ENCODE measurements around the gene SKI. TPM values are rescaled to one million over a fixed set of nuclear protein-coding genes. Genes with fewer than 3 reads are reported as not detected.

SKI gene
- total RNA-seq, 1 experiment from 2014 or later, result 38.2 TPM

DNA sequence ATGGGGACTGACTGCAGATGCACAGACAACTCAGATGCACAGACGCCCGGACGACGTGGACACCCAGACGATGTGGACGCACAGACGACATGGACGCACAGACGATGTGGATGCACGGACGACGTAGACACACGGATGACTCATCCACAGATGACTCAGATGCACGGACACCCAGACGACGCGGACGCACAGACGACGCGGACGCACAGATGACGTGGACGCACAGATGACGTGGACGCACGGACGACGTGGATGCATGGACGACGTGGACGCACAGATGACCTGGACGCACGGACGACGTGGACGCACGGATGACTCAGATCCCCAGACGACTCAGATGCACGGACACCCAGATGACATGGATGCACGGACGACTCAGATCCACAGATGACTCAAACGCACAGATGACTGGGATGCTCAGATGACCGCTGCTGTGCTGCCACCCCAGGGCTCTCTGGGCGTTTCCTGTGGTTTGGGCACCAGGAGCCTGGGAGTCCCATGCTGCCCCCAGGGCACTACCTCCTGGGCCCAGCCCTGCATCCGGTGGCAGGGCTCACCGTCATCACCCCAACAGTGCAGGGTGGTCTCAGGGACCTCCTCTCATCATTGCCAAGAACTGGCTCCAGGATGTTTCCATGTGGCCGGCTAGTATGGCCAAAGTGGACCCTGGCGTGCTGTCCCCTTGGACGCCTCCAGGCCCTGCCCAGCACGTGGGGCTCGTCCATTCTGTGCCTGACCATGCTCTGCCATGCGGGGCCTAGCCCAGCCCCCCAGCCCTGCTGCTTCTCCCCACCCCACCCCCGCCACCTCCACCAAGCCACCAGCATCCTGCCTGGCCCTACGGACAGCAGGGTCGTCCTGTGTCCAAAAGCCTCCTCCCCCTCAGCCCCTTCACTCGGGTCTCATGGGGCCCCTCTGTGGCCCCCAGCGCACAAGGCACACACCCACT is 47.5 kb upstream of the SKI start:
- Mint-ChIP-seq H3K4me3 (ENCODE audit: unreplicated experiment) (no peak overlapping the region), H3K36me3 (ENCODE audit: insufficient read depth, unreplicated experiment) (peaks cover 40% of the 10 kb centered on the region), H3K9me3 (ENCODE audit: unreplicated experiment) (no peaks in the 10 kb centered on the region), H3K27me3 (ENCODE audit: insufficient read depth, unreplicated experiment) (no peaks in the 10 kb centered on the region), H3K4me1 (ENCODE audit: low read depth, unreplicated experiment) (no peaks in the 10 kb centered on the region), H3K27ac (ENCODE audit: unreplicated experiment) (no peak overlapping the region)
- no peak overlapping the region for H3K4me3 ChIP-seq (ENCODE audit: low read depth, low read length)
- H3K27me3 ChIP-seq (replicated peaks; ENCODE audit: control insufficient read depth, insufficient read depth, low read length), result no peaks in the 10 kb centered on the region
- no TSS peak for BruUV-seq (replicated peaks)
- ChIA-PET CTCF (no interaction called here), POLR2A (no interaction called here)
- TF ChIP-seq, protein P1, sequence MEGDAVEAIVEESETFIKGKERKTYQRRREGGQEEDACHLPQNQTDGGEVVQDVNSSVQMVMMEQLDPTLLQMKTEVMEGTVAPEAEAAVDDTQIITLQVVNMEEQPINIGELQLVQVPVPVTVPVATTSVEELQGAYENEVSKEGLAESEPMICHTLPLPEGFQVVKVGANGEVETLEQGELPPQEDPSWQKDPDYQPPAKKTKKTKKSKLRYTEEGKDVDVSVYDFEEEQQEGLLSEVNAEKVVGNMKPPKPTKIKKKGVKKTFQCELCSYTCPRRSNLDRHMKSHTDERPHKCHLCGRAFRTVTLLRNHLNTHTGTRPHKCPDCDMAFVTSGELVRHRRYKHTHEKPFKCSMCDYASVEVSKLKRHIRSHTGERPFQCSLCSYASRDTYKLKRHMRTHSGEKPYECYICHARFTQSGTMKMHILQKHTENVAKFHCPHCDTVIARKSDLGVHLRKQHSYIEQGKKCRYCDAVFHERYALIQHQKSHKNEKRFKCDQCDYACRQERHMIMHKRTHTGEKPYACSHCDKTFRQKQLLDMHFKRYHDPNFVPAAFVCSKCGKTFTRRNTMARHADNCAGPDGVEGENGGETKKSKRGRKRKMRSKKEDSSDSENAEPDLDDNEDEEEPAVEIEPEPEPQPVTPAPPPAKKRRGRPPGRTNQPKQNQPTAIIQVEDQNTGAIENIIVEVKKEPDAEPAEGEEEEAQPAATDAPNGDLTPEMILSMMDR (IDR thresholded peaks at IDR 0.05; ENCODE audit: insufficient read depth in 1 of 2, low read depth in 1 of 2, low read length in 1 of 2, severe bottlenecking in 1 of 2, unreplicated experiment in 1 of 2), result no peak
- no peak for DNase-seq
- H3K9me3 ChIP-seq, result no peaks in the 10 kb centered on the region
- no peaks in the 10 kb centered on the region for H3K4me1 ChIP-seq
- no peaks in the 10 kb centered on the region for H3K36me3 ChIP-seq (ENCODE audit: control insufficient read depth, insufficient read depth, low read length)
- intact Hi-C loops (cut with micrococcal nuclease; ENCODE audit: unreplicated experiment), result no loop called here

DNA sequence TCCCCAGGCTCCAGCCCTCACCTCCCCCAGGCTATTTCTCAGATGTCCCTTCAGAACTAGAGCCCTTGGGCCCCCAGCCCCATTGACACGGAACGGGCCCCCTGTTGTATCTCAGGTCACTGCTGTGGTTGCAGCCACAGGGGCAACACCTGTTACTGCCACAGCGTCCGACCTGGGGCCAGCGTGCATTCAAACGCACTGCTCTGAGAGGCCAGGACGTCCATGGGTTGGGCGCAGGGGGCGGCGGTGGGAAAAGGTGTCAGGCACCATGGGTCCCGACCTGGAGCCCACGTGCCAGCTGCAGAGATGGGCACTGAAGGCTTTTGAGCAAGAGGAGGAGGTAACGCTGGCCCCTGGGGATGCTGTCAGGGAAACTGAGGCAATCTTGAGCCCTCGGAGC is 46.8 kb upstream of the SKI start:
- no peaks in the 10 kb centered on the region for H3K4me1 Mint-ChIP-seq (ENCODE audit: low read depth, unreplicated experiment)
- ChIA-PET POLR2A (no interaction called here), CTCF (no interaction called here)
- H3K36me3 ChIP-seq (ENCODE audit: control insufficient read depth, insufficient read depth, low read length), result no peaks in the 10 kb centered on the region
- H3K4me1 ChIP-seq, result no peaks in the 10 kb centered on the region
- no peak for DNase-seq
- no TSS peak for BruUV-seq (replicated peaks)
- H3K27ac Mint-ChIP-seq (ENCODE audit: unreplicated experiment), result no peak overlapping the region
- H3K9me3 ChIP-seq, result no peaks in the 10 kb centered on the region
- no peaks in the 10 kb centered on the region for H3K27me3 ChIP-seq (replicated peaks; ENCODE audit: control insufficient read depth, insufficient read depth, low read length)
- TF ChIP-seq, protein P1 (IDR thresholded peaks at IDR 0.05; ENCODE audit: insufficient read depth in 1 of 2, low read depth in 1 of 2, low read length in 1 of 2, severe bottlenecking in 1 of 2, unreplicated experiment in 1 of 2), result no peak
- H3K9me3 Mint-ChIP-seq (ENCODE audit: unreplicated experiment), result no peaks in the 10 kb centered on the region
- H3K4me3 ChIP-seq (ENCODE audit: low read depth, low read length), result no peak overlapping the region
- H3K4me3 Mint-ChIP-seq (ENCODE audit: unreplicated experiment), result no peak overlapping the region
- no peaks in the 10 kb centered on the region for H3K27me3 Mint-ChIP-seq (ENCODE audit: insufficient read depth, unreplicated experiment)
- peaks cover 46% of the 10 kb centered on the region for H3K36me3 Mint-ChIP-seq (ENCODE audit: insufficient read depth, unreplicated experiment)
- intact Hi-C loops (cut with micrococcal nuclease; ENCODE audit: unreplicated experiment), result no loop called here

DNA sequence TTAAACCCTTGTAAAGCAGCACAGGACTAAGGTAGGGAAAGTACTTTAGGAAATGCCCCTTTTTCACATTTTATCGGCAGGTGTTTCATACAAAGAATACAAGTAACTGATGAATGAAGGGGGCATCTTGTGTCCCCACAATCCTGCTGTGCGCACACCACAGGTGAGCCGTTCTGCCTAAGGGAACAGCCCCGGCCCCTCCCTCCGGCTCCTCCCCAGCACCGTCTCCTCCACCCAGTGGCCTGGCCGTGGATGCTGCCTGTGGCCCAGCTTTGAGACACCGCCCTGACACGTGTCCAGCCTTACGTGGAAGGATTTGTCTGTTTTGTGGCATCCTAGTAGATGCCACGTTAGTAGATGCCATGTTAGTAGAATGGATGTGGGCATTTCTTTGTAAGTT is 46.4 kb upstream of the SKI start:
- no peaks in the 10 kb centered on the region for H3K27me3 Mint-ChIP-seq (ENCODE audit: insufficient read depth, unreplicated experiment)
- TF ChIP-seq, protein P1 (IDR thresholded peaks at IDR 0.05; ENCODE audit: insufficient read depth in 1 of 2, low read depth in 1 of 2, low read length in 1 of 2, severe bottlenecking in 1 of 2, unreplicated experiment in 1 of 2), result no peak
- POLR2A ChIA-PET, result no interaction called here

More for the DNA sequence above, 46.4 kb upstream of the SKI start:
- Histone ChIP-seq H3K9me3 (no peaks in the 10 kb centered on the region), H3K4me3 (ENCODE audit: low read depth, low read length) (no peak overlapping the region), H3K27me3 (replicated peaks; ENCODE audit: control insufficient read depth, insufficient read depth, low read length) (no peaks in the 10 kb centered on the region), H3K36me3 (ENCODE audit: control insufficient read depth, insufficient read depth, low read length) (no peaks in the 10 kb centered on the region), H3K4me1 (no peaks in the 10 kb centered on the region)
- no peak for DNase-seq
- Mint-ChIP-seq H3K36me3 (ENCODE audit: insufficient read depth, unreplicated experiment) (peaks cover 46% of the 10 kb centered on the region), H3K4me3 (ENCODE audit: unreplicated experiment) (no peak overlapping the region), H3K27ac (ENCODE audit: unreplicated experiment) (no peak overlapping the region), H3K9me3 (ENCODE audit: unreplicated experiment) (no peaks in the 10 kb centered on the region), H3K4me1 (ENCODE audit: low read depth, unreplicated experiment) (no peaks in the 10 kb centered on the region)
- CTCF ChIA-PET, result no interaction called here
- BruUV-seq (replicated peaks), result no TSS peak
- intact Hi-C loops (cut with micrococcal nuclease; ENCODE audit: unreplicated experiment), result no loop called here
